ENCODE measurements around the gene RAD23A. TPM values are rescaled to one million over a fixed set of nuclear protein-coding genes. Genes with fewer than 3 reads are reported as not detected.
"Not testable (repeated sequence)": the region's sequence is repeated elsewhere in the genome, so short reads cannot be mapped to it uniquely, and the experiment has no call there.

Gene RAD23A
- total RNA-seq, 2 donors from 2014 or later = 53.7 to 94.6 TPM

DNA sequence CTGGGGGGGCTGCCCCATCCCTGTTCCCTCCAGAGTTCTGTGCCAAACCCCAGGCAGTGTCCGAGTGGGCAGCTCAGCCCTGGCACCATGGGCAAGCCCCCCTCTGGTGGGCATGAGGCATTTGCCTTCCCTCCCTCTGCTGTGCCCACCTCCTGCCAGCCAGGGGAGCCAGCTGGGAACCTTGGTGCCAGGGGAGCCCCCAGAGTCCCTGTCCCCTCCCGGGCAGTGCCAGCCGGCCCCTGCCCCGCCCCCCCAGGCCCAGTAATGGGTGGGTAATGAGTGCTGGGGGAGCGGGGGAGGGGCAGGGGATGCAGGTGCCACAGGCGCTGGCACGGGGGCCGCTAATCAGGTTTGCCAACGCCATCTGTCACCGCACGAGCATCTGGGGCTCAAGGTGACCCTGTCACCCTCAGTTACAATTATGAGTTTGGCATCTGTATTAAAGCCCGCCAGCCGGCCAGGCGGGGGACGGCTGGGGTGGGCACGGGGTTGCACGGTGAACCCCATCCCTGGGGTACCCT lies 29.6 kb downstream of the RAD23A start:
- Histone ChIP-seq H3K9me3 (no peaks in the 10 kb centered on the region), H3K4me3 (no peak overlapping the region), H3K4me1 (no peaks in the 10 kb centered on the region), H3K27ac (no peak overlapping the region), H3K27me3 (no peaks in the 10 kb centered on the region), H3K36me3 (replicated peaks in 1 of 2; ENCODE audit: insufficient read depth in 1 of 2, low read depth in 2 of 2) (no peaks in the 10 kb centered on the region)
- DNase-seq (no peak), ATAC-seq (no peak)
- intact Hi-C loops (cut with DNase I) = loop anchor here (5.0 to 10.0 kb wide), 2 partner anchors 122 to 280 kb away; no protein-coding TSS in a partner anchor
- 27 to 31% methylated on average over 4 to 13 of the region's 17 CpGs for WGBS, 2 donors
- TF ChIP-seq, protein P1, sequence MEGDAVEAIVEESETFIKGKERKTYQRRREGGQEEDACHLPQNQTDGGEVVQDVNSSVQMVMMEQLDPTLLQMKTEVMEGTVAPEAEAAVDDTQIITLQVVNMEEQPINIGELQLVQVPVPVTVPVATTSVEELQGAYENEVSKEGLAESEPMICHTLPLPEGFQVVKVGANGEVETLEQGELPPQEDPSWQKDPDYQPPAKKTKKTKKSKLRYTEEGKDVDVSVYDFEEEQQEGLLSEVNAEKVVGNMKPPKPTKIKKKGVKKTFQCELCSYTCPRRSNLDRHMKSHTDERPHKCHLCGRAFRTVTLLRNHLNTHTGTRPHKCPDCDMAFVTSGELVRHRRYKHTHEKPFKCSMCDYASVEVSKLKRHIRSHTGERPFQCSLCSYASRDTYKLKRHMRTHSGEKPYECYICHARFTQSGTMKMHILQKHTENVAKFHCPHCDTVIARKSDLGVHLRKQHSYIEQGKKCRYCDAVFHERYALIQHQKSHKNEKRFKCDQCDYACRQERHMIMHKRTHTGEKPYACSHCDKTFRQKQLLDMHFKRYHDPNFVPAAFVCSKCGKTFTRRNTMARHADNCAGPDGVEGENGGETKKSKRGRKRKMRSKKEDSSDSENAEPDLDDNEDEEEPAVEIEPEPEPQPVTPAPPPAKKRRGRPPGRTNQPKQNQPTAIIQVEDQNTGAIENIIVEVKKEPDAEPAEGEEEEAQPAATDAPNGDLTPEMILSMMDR (IDR thresholded peaks at IDR 0.05) = no peak

DNA sequence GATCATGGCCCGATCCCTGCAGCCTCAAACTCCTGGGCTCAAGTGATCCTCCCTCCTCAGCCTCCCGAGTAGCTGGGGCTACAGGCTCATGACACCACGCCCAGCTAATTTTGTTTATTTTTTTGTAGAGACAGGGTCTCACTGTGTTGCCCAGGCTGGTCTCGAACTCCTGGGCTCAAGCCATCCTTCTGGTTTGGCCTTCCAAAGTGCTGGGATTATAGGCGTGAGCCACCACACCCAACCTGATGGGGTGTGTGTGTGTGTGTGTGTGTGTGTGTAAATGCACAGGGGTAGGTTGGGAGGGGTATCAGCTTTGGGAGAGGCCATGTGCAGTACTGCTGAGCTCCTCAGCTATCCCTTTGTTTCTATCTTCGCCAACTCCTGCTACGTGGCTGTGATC lies 30.4 kb downstream of the RAD23A start:
- H3K4me1 ChIP-seq; ATAC-seq; H3K9me3 ChIP-seq; H3K4me3 ChIP-seq; H3K27ac ChIP-seq; H3K36me3 ChIP-seq (replicated peaks in 1 of 2; ENCODE audit: insufficient read depth in 1 of 2, low read depth in 2 of 2); DNase-seq; H3K27me3 ChIP-seq: not testable (repeated sequence)
- 57 to 67% methylated on average over 4 to 7 of the region's 7 CpGs for WGBS, 2 donors
- intact Hi-C loops (cut with DNase I) = loop anchor here (5.0 to 10.0 kb wide), 2 partner anchors 121 to 279 kb away; no protein-coding TSS in a partner anchor

DNA sequence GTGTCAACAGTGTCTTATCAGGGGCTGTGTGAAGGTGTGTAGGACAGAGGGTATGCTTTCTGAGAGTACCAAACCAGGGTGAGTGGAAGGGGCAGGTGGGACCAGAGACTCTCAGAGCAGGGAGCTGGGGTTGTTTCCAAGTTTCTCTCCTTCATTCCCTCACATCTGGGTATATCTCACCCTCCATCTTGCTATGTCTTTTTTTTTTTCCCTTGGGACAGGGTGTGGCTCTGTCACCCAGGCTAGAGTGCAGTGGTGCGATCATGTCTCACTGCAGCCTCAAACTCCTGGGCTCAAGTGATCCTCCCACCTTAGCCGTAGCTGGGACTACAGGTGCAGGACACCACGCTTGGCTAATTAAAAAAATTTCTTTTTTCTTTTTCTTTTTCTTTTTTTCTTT lies 34.3 kb downstream of the RAD23A start:
- Histone ChIP-seq H3K9me3 (no peaks in the 10 kb centered on the region), H3K4me1 (peaks cover 15% of the 10 kb centered on the region), H3K4me3 (no peak overlapping the region), H3K27me3 (no peaks in the 10 kb centered on the region), H3K27ac (no peak overlapping the region), H3K36me3 (replicated peaks in 1 of 2; ENCODE audit: insufficient read depth in 1 of 2, low read depth in 2 of 2) (no peaks in the 10 kb centered on the region)
- no peak for DNase-seq
- 85 to 92% methylated on average over 3 of the region's 3 CpGs for WGBS, 2 donors
- intact Hi-C loops (cut with DNase I) = loop anchor here (5.0 to 10.0 kb wide), 2 partner anchors 117 to 275 kb away; no protein-coding TSS in a partner anchor
- TF ChIP-seq, protein P1 (IDR thresholded peaks at IDR 0.05) = no peak
- TF ChIP-seq POLR2A (IDR thresholded peaks at IDR 0.05) = no peak
- ATAC-seq = no peak

DNA sequence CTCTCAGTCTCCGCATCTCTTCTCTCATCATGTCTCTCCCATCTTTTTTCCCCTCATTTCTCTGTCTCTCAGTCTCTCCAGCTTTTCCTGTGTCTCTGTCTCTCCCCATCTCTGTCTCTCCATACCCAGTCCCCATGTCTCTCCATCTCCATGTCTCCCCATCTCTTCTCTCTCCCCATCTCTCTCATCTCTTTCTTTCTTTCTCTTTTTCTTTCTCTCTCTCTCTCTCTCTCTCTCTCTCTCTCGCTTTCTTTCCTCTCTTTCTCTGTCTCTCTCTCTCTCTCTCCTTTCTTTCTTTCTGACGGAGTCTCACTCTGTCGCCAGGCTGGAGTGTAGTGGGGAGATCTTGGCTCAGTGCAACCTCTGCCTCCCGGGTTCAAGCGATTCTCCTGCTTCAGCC lies 37.0 kb downstream of the RAD23A start:
- Histone ChIP-seq H3K27ac (no peak overlapping the region), H3K9me3 (no peaks in the 10 kb centered on the region)
- intact Hi-C loops (cut with DNase I) = no loop called here

DNA sequence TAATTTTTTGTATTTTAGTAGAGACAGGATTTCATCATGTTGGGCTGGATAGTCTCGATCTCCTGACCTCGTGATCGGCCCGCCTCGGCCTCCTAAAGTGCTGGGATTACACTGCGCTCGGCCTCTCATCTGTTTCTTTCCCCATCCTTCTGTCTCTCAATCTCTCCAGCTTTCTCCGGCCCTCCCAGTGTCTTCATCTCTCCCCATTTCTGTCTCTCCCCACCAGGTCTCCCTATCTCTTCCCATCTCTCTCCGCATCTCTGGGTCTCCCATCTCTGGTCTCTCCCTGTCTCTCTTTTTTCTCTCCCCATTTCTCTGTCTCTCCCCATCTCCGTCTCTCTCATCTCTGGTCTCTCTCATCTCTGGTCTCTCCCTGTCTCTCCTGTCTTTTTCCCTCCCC lies 37.4 kb downstream of the RAD23A start:
- H3K27me3 ChIP-seq = no peaks in the 10 kb centered on the region
- H3K9me3 ChIP-seq = no peaks in the 10 kb centered on the region
- ATAC-seq (no peak), DNase-seq (no peak)
- H3K4me3 ChIP-seq = no peak overlapping the region
- 27 to 35% methylated on average over 10 of the region's 10 CpGs for WGBS, 2 donors
- intact Hi-C loops (cut with DNase I) = no loop called here
- TF ChIP-seq, protein P1 (IDR thresholded peaks at IDR 0.05) = no peak
- no peak for TF ChIP-seq POLR2A (IDR thresholded peaks at IDR 0.05)
- peaks cover 20% of the 10 kb centered on the region for H3K4me1 ChIP-seq
- H3K27ac ChIP-seq = no peak overlapping the region
- no peaks in the 10 kb centered on the region for H3K36me3 ChIP-seq (replicated peaks in 1 of 2; ENCODE audit: insufficient read depth in 1 of 2, low read depth in 2 of 2)

More for the DNA sequence above, 37.0 kb downstream of the RAD23A start:
- Histone ChIP-seq H3K4me3 (no peak overlapping the region), H3K27me3 (no peaks in the 10 kb centered on the region), H3K36me3 (replicated peaks in 1 of 2; ENCODE audit: insufficient read depth in 1 of 2, low read depth in 2 of 2) (no peaks in the 10 kb centered on the region), H3K4me1 (peaks cover 20% of the 10 kb centered on the region)
- TF ChIP-seq POLR2A (IDR thresholded peaks at IDR 0.05) = no peak
- TF ChIP-seq, protein P1 (IDR thresholded peaks at IDR 0.05) = no peak
- 68 to 69% methylated on average over 6 of the region's 6 CpGs for WGBS, 2 donors
- ATAC-seq (no peak), DNase-seq (no peak)

Measured in body of pancreas (tissue), 4 donors.